HL-60 (cell line): ENCODE measurements around the gene FBN1.

Source experiments
- DNase-seq, 2 experiments: peaks; one replicate each; pipeline ENCODE4 v3.0.0-alpha.2; 2010 to 2020; ENCODE audit warnings: low read depth in 1 of 2, low spot score in 1 of 2
- H3K27ac ChIP-seq: fragments of 250-450 bp; sonication (Bioruptor Pico); replicated peaks from 2 replicates; pipeline ENCODE4 v1.5.1; 2020; ENCODE audit warnings: mild to moderate bottlenecking, moderate library complexity
- H3K27me3 ChIP-seq: fragments of 250-450 bp; sonication (Bioruptor Pico); 2 replicates; pipeline ENCODE4 v1.5.1; 2021; ENCODE audit warnings: mild to moderate bottlenecking, moderate library complexity; ENCODE audit not compliant: insufficient read depth, poor library complexity, severe bottlenecking
- H3K4me3 ChIP-seq: replicated peaks from 2 replicates; pipeline ENCODE4 v1.5.1; 2011; ENCODE audit warnings: mild to moderate bottlenecking, control low read depth, low read length; ENCODE audit not compliant: insufficient read depth
- CTCF ChIP-seq: IDR thresholded peaks from one replicate; pipeline ENCODE4 v1.5.1; 2011; ENCODE audit warnings: low read length, control low read depth, inconsistent platforms; ENCODE audit not compliant: insufficient read depth
- GABPA ChIP-seq: IDR thresholded peaks from 2 replicates; pipeline ENCODE4 v1.6.1; 2012; ENCODE audit warnings: low read depth
- POLR2AphosphoS5 ChIP-seq: IDR thresholded peaks from 2 replicates; pipeline ENCODE4 v1.6.1; 2012; ENCODE audit warnings: low read depth
- SPI1 ChIP-seq: IDR thresholded peaks from 2 replicates; pipeline ENCODE4 v1.6.1; 2012; ENCODE audit warnings: low read depth, mild to moderate bottlenecking, borderline replicate concordance
- TF ChIP-seq, protein P1 (sequence below): IDR thresholded peaks from 2 replicates; pipeline ENCODE4 v1.6.1; 2012; ENCODE audit warnings: low read depth; ENCODE audit not compliant: insufficient replicate concordance

FBN1 gene

DNA sequence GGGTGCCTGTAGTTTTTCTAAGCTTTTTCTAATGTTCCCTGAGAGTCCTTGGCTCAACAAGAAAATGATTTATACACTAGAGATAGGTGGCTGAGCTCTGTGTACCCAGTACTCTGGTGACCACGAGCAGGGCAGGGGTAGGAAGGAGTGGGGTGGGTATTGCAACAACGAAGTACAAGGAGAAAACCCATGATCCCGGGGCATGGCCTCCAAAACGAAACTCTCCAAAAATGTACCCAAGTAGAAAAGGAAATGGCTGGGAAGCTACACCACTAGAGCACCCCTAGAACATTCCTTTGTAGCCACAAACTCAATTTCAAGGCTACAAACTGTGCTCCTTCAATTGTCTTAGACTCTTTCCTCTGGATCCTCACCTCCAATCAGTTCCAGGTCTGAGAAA is 175.4 kb downstream of the FBN1 start:
- no peak for DNase-seq
- Histone ChIP-seq H3K27ac (no peak overlapping the region), H3K27me3 (peaks cover 2% of the 10 kb centered on the region), H3K4me3 (no peak overlapping the region)
- no peak for TF ChIP-seq SPI1
- no peak for TF ChIP-seq GABPA
- no peak for TF ChIP-seq POLR2AphosphoS5
- TF ChIP-seq, protein P1, sequence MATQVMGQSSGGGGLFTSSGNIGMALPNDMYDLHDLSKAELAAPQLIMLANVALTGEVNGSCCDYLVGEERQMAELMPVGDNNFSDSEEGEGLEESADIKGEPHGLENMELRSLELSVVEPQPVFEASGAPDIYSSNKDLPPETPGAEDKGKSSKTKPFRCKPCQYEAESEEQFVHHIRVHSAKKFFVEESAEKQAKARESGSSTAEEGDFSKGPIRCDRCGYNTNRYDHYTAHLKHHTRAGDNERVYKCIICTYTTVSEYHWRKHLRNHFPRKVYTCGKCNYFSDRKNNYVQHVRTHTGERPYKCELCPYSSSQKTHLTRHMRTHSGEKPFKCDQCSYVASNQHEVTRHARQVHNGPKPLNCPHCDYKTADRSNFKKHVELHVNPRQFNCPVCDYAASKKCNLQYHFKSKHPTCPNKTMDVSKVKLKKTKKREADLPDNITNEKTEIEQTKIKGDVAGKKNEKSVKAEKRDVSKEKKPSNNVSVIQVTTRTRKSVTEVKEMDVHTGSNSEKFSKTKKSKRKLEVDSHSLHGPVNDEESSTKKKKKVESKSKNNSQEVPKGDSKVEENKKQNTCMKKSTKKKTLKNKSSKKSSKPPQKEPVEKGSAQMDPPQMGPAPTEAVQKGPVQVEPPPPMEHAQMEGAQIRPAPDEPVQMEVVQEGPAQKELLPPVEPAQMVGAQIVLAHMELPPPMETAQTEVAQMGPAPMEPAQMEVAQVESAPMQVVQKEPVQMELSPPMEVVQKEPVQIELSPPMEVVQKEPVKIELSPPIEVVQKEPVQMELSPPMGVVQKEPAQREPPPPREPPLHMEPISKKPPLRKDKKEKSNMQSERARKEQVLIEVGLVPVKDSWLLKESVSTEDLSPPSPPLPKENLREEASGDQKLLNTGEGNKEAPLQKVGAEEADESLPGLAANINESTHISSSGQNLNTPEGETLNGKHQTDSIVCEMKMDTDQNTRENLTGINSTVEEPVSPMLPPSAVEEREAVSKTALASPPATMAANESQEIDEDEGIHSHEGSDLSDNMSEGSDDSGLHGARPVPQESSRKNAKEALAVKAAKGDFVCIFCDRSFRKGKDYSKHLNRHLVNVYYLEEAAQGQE = no peak
- no peak for TF ChIP-seq CTCF

DNA sequence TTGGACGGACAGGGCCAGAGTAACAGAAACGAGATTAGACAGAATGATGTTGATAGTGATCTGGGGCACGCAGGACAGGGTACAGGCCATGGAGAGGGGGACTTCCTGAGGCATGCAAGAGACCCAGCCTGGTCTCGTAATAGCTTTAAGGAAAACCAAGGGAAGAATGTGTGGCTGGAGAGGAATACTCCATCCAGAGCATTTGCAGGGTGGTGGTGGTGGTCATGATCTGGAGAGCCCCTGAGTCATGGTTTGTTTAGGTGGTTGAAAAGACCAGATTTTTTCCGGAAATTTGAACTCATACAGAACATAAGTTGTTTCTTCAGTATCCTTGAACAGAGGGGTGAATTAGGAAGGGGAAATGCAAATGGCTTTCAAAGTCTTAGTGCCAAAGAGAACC is 175.8 kb downstream of the FBN1 start:
- no peak for DNase-seq

DNA sequence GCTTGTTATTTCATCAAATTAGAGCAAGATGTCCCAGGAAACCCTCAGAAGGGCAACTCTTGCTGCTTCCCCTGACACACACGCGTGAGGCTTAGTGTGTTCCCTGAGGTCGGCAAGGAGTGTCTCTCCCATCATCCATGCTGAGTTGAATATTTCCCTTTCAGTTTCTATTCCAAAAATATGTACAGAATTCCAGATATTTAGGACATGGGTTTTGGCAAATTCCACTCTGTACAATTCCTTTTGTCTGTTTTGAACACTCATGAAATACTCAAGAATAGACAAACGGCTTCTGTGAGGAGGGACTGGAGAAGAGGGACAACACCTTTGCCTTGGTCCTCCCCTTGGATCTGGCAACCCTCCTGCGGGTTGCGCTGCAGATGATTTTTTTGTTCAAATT is 176.2 kb downstream of the FBN1 start:
- TF ChIP-seq SPI1 (no peak), GABPA (no peak), CTCF (no peak), POLR2AphosphoS5 (no peak)
- TF ChIP-seq, protein P1 = no peak
- no peak for DNase-seq
- H3K27ac ChIP-seq = no peak overlapping the region
- H3K4me3 ChIP-seq = no peak overlapping the region
- H3K27me3 ChIP-seq = peaks cover under 1% of the 10 kb centered on the region

More for the DNA sequence above, 175.8 kb downstream of the FBN1 start:
- H3K27ac ChIP-seq = no peak overlapping the region
- H3K4me3 ChIP-seq = no peak overlapping the region
- peaks cover 2% of the 10 kb centered on the region for H3K27me3 ChIP-seq
- TF ChIP-seq, protein P1 = no peak
- TF ChIP-seq CTCF (no peak), SPI1 (no peak), GABPA (no peak), POLR2AphosphoS5 (no peak)
